DMS53 (cell line): ENCODE data around the gene DNTT.

Experiments
- DNase-seq: peaks from one replicate; lab custom pipeline; 2025; lab: John Stamatoyannopoulos, UW

DNTT gene

GRCh38 chr10:96342402-96342801 is 38.2 kb downstream of the DNTT start:
- DNase-seq: no peak

- no peak for DNase-seq
Measured at GRCh38 chr10:96344178-96344577, 39.9 kb downstream of the DNTT start.

GRCh38 chr10:96345222-96345621 is 41.0 kb downstream of the DNTT start:
- no peak for DNase-seq

GRCh38 chr10:96346295-96346694 is 42.1 kb downstream of the DNTT start:
- no peak for DNase-seq

- no peak for DNase-seq
Measured at GRCh38 chr10:96352027-96352426, 47.8 kb downstream of the DNTT start.

GRCh38 chr10:96352582-96352981 is 48.3 kb downstream of the DNTT start:
- no peak for DNase-seq

GRCh38 chr10:96357038-96357620 is 52.9 kb downstream of the DNTT start:
- no peak for DNase-seq

- DNase-seq: no peak
Measured at GRCh38 chr10:96358851-96359540, 54.8 kb downstream of the DNTT start, which contains the start of gene OPALIN. Gene OPALIN, minus strand, starts transcription at chr10:96359002. Its CDS starts 106 bp downstream, at chr10:96358896.

- DNase-seq: no peak
Measured at GRCh38 chr10:96359616-96360015, 55.4 kb downstream of the DNTT start.

- DNase-seq: no peak
Measured at GRCh38 chr10:96360331-96360730, 56.1 kb downstream of the DNTT start.

GRCh38 chr10:96360766-96361165 is 56.5 kb downstream of the DNTT start:
- no peak for DNase-seq

GRCh38 chr10:96365571-96365970 is 61.3 kb downstream of the DNTT start:
- DNase-seq: no peak

GRCh38 chr10:96366508-96366907 is 62.3 kb downstream of the DNTT start:
- DNase-seq: no peak

GRCh38 chr10:96367470-96367869 is 63.2 kb downstream of the DNTT start:
- no peak for DNase-seq

GRCh38 chr10:96368971-96369370 is 64.7 kb downstream of the DNTT start:
- no peak for DNase-seq

- DNase-seq: peak; percentile 52
Measured at GRCh38 chr10:96369890-96370583, 65.8 kb downstream of the DNTT start.

- DNase-seq: peak; percentile 78
Measured at GRCh38 chr10:96370584-96371157, 66.4 kb downstream of the DNTT start.

- DNase-seq: no peak
Measured at GRCh38 chr10:96371356-96371755, 67.1 kb downstream of the DNTT start.

GRCh38 chr10:96374004-96374403 is 69.8 kb downstream of the DNTT start:
- DNase-seq: no peak

- DNase-seq: peak; percentile 45
Measured at GRCh38 chr10:96374639-96374984, 70.4 kb downstream of the DNTT start.

- peak; percentile 96 for DNase-seq
Measured at GRCh38 chr10:96374985-96375830, 71.0 kb downstream of the DNTT start.

- DNase-seq: no peak
Measured at GRCh38 chr10:96376483-96376882, 72.2 kb downstream of the DNTT start.
